Measurements from ENCODE around the gene NEXN. TPM values are rescaled to one million over a fixed set of nuclear protein-coding genes. Genes with fewer than 3 reads are reported as not detected.
"Not testable (repeated sequence)": the region's sequence is repeated elsewhere in the genome, so short reads cannot be mapped to it uniquely, and the experiment has no call there.

The NEXN gene
- polyA plus RNA-seq, 1 donor: 228 TPM

- no peak for DNase-seq
These were observed 77.9 kb downstream of the NEXN start for GRCh38 chr1:77966291-77966690.

- no peak for DNase-seq
These were observed 81.8 kb downstream of the NEXN start for GRCh38 chr1:77970192-77970591.

- DNase-seq: no peak
These were observed 83.7 kb downstream of the NEXN start for GRCh38 chr1:77972080-77972479.

GRCh38 chr1:77975386-77975785 lies 87.0 kb downstream of the NEXN start:
- no peak for DNase-seq

- no peak for DNase-seq
These were observed 87.5 kb downstream of the NEXN start for GRCh38 chr1:77975907-77976306.

- no peak for DNase-seq
These were observed 88.1 kb downstream of the NEXN start for GRCh38 chr1:77976433-77977076.

- no peak for DNase-seq
These were observed 89.5 kb downstream of the NEXN start for GRCh38 chr1:77977989-77978292.

- DNase-seq: peak; percentile 88
These were observed 90.0 kb downstream of the NEXN start for GRCh38 chr1:77978293-77978968.

- peak; percentile 99 for DNase-seq
These were observed 90.8 kb downstream of the NEXN start, which contains the start of gene FUBP1 for GRCh38 chr1:77978969-77979876. Gene FUBP1 (minus strand): TSS chr1:77979072. CDS start chr1:77979004, 68 bp downstream.

- DNase-seq: not testable (repeated sequence)
These were observed 95.0 kb downstream of the NEXN start for GRCh38 chr1:77983352-77983996.

- DNase-seq: no peak
These were observed 95.6 kb downstream of the NEXN start for GRCh38 chr1:77983997-77984355.

- no peak for DNase-seq
These were observed 96.2 kb downstream of the NEXN start for GRCh38 chr1:77984629-77985028.

GRCh38 chr1:77986810-77987209 lies 98.4 kb downstream of the NEXN start:
- no peak for DNase-seq

GRCh38 chr1:77987919-77988318 lies 99.5 kb downstream of the NEXN start:
- no peak for DNase-seq

- no peak for DNase-seq
These were observed 101.3 kb downstream of the NEXN start for GRCh38 chr1:77989744-77990143.

- DNase-seq: no peak
These were observed 102.3 kb downstream of the NEXN start for GRCh38 chr1:77990629-77991204.

- DNase-seq: no peak
These were observed 103.2 kb downstream of the NEXN start for GRCh38 chr1:77991638-77992037.

Other genes with a start within 250 kb of the NEXN start
- gene ZZZ3, start 206.0 kb upstream of the NEXN start, polyA plus RNA-seq (ENCODE audit: insufficient read length): 32.5 TPM
- gene USP33, start 128.8 kb upstream of the NEXN start, polyA plus RNA-seq (ENCODE audit: insufficient read length): 37.8 TPM
- 10.0 TPM for gene MIGA1, start 109.0 kb upstream of the NEXN start, polyA plus RNA-seq (ENCODE audit: insufficient read length)
- gene FUBP1, start 90.4 kb downstream of the NEXN start, polyA plus RNA-seq (ENCODE audit: insufficient read length): 166 TPM
- 67.3 TPM for gene DNAJB4, start 116.3 kb downstream of the NEXN start, polyA plus RNA-seq (ENCODE audit: insufficient read length)
- gene GIPC2, start 157.3 kb downstream of the NEXN start, polyA plus RNA-seq (ENCODE audit: insufficient read length): 0.94 TPM

Data from hindlimb muscle (tissue), 1 donor.